HepG2 (cell line): ENCODE data around the gene FECH.

ENCODE experiments used
- CTCF ChIP-seq: sonication (generic); formaldehyde crosslinking; IDR thresholded peaks from 2 replicates; pipeline ENCODE4 v1.5.0; 2020; ENCODE audit warnings: mild to moderate bottlenecking, missing genetic modification reagents, moderate library complexity
- ELK4 ChIP-seq: sonication (generic); formaldehyde crosslinking; IDR thresholded peaks from 2 replicates; pipeline ENCODE4 v1.9.0; 2021; ENCODE audit warnings: missing genetic modification reagents, borderline replicate concordance
- NFE2L2 ChIP-seq: fragments of 150-350 bp; IDR thresholded peaks from 2 replicates; pipeline ENCODE4 v1.6.1; 2014; ENCODE audit warnings: low read length
- NONO ChIP-seq, 2 experiments: fragments of 450-650 bp in 1 of 2; sonication (generic) in 1 of 2; formaldehyde crosslinking in 1 of 2; IDR thresholded peaks in 1 of 2; conservative IDR thresholded peaks in 1 of 2; 2 replicates each; pipeline versions ENCODE4 v1.6.1 to v1.8.0; 2017 to 2022; ENCODE audit warnings: mild to moderate bottlenecking in 1 of 2, missing genetic modification reagents in 1 of 2, moderate library complexity in 1 of 2
- POLR2AphosphoS5 ChIP-seq: IDR thresholded peaks from 2 replicates; pipeline ENCODE4 v1.6.1; 2012; ENCODE audit warnings: low read depth, low read length
- TAF1 ChIP-seq: sonication (generic); formaldehyde crosslinking; IDR thresholded peaks from 2 replicates; pipeline ENCODE4 v1.4.0; 2020; ENCODE audit warnings: missing genetic modification reagents
- ZMYM2 ChIP-seq: sonication (generic); formaldehyde crosslinking; IDR thresholded peaks from 2 replicates; pipeline ENCODE4 v1.8.0; 2022; ENCODE audit warnings: mild to moderate bottlenecking, missing genetic modification reagents
- ZNF326 ChIP-seq: sonication (generic); formaldehyde crosslinking; IDR thresholded peaks from 2 replicates; pipeline ENCODE4 v1.4.0; 2020; ENCODE audit warnings: missing genetic modification reagents, borderline replicate concordance
- ZNF577 ChIP-seq: sonication (generic); formaldehyde crosslinking; IDR thresholded peaks from 2 replicates; pipeline ENCODE4 v1.4.0; 2020; ENCODE audit warnings: mild to moderate bottlenecking, low read depth, missing genetic modification reagents, borderline replicate concordance
- TF ChIP-seq, protein P1 (sequence below): sonication (generic); formaldehyde crosslinking; IDR thresholded peaks from 2 replicates; pipeline ENCODE4 v1.5.0; 2020; ENCODE audit warnings: missing genetic modification reagents, mild to moderate bottlenecking, borderline replicate concordance

- TF ChIP-seq, protein P1, sequence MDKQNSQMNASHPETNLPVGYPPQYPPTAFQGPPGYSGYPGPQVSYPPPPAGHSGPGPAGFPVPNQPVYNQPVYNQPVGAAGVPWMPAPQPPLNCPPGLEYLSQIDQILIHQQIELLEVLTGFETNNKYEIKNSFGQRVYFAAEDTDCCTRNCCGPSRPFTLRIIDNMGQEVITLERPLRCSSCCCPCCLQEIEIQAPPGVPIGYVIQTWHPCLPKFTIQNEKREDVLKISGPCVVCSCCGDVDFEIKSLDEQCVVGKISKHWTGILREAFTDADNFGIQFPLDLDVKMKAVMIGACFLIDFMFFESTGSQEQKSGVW (CRISPR knock-in tag): no peak
- TF ChIP-seq ZNF577 (CRISPR knock-in tag) (no peak), CTCF (CRISPR knock-in tag) (no peak), NONO (IDR thresholded peaks at IDR 0.05) (no peak), NONO (CRISPR knock-in tag; conservative IDR thresholded peaks at IDR 0.05) (no peak), POLR2AphosphoS5 (no peak), ELK4 (CRISPR knock-in tag) (no peak), NFE2L2 (no peak), TAF1 (CRISPR knock-in tag) (no peak), ZMYM2 (no peak), ZNF326 (no peak)
These were observed 32.4 kb upstream of the FECH start for GRCh38 chr18:57618910-57619309.
